Fibroblast of skin of left biceps (primary cell): Measurements from ENCODE around the gene TBX10.
"Not testable (repeated sequence)": the region's sequence is repeated elsewhere in the genome, so short reads cannot be mapped to it uniquely, and the experiment has no call there.

Source experiments
- DNase-seq, 2 experiments: peaks; one replicate each; pipeline ENCODE4 v3.0.0-alpha.2; 2013; ENCODE audit warnings: low read depth in 2 of 2

TBX10 gene

DNA sequence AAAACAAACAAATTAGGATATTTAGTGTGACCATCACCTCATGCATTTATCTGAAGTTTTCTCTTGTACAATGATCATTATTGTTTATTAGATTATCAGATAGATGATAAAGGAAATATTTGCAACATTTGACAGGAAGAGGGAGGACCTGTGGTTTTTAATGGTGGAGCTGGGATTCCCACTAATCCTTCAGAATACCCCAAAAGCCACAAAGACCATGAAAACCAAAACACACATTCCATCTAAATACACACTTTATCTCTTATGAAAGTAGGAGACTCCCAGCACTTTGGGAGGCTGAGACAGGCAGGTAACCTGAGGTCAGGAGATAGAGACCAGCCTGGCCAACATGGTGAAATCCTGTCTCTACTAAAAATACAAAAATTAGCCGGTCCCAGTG is 40.4 kb downstream of the TBX10 start:
- DNase-seq = no peak

DNA sequence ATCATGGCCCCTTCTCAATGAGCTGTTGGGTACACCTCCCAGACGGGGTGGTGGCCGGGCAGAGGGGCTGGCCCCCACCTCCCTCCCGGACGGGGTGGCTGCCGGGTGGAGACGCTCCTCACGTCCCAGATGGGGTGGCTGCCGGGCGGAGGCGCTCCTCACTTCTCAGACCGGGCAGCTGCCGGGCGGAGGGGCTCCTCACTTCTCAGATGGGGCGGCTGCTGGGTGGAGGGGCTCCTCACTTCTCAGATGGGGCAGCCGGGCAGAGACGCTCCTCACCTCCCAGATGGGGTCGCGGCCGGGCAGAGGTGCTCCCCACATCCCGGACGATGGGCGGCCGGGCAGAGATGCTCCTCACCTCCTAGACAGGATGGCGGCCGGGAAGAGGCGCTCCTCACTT is 41.6 kb downstream of the TBX10 start:
- DNase-seq = not testable (repeated sequence)

DNA sequence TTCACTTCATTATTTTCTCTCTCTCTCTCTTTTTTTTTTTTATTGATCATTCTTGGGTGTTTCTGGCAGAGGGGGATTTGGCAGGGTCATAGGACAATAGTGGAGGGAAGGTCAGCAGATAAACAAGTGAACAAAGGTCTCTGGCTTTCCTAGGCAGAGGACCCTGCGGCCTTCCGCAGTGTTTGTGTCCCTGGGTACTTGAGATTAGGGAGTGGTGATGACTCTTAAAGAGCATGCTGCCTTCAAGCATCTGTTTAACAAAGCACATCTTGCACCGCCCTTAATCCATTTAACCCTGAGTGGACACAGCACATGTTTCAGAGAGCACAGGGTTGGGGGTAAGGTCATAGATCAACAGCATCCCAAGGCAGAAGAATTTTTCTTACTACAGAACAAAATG is 42.1 kb downstream of the TBX10 start:
- not testable (repeated sequence) for DNase-seq

DNA sequence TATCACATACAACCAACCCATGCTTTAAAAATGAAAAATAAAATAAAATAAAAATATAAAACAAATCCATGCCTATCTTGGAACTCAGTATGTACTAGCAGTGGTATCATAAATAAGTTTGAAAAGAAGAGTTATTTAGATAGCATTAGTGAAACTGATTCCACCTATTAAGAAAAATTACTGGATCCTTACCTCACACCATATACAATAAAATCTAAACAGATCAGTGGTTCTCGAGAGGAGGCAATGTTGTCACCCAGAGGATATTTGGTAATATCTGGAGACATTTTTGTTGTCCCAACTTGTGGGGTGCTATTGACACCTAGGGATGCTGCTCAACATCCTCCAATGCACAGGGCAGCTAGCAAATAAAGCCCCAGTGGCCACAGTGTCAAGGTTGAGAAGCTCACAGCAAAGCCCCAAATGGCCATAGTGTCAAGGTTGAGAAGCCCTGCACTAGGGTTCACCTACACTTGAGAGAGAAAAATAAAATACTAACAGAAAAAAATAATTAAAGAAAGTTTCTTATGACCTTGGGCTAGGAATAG is 42.7 kb downstream of the TBX10 start:
- DNase-seq = no peak

DNA sequence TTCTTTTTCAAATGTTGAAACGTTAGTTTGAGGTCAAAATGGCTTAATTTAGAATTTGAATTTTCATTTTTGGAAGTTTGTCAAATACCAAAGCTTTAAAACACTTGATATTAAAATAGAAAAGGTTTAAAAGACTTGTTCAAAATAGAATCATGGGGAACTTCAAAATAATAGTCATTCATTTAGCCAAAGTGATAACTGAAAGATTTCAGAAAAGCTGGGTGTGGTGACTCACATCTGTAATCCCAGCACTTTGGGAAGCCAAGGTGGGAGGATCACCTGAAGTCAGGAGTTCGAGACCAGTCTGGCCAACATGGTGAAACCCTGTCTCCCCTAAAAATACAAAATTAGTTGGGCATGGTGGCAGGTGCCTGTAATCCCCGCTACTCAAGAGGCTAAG is 45.1 kb downstream of the TBX10 start:
- DNase-seq = no peak

DNA sequence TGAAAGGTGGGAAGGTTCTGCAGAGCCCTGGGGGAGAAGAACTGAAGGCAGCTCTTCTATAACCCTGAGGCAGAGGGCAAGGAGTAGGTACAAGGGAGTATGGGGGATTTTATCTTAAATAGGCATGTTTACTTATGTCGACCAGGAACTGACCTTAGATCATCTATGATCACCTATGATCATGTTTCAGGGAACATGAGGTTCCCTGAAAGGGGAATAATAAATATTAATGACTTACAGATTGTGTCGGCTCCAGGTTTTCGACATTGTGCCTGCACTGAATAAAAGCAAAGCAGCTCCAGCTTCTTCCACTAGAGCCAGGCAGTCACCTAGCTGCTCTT is 46.0 kb downstream of the TBX10 start:
- no peak for DNase-seq

DNA sequence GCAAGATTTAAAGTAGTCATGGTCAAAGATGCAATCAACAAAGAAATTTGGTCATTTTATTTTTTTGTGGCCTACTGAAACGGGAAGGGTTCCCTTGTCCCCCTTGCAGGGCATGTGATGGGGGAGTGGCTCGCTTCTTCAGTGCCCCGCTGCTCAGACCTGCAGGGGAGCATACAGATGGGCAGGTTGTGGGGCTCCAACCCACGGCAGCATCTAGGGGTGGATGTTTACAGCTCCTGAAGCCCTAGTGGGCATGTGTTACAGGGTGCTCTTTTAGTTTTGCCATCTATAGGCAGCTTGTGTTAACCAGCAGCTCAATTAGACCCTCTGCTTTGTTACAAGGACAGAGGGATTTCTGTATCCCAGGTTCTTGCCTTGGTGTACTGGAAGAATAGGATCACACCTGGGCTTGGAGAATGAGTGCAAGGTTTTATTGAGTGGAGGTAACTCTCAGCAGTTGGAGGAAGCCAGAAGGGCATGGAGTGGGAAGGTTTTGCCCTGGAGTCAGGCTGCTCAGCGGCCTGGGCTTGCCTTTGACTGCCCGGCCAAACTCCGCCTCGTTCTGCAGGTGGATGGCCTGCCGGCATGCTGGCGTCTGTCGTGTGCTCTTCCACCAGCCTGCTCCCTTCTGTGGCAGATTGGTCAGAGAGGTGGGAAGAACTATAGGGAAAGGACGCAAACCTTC is 46.5 kb downstream of the TBX10 start:
- DNase-seq = no peak

DNA sequence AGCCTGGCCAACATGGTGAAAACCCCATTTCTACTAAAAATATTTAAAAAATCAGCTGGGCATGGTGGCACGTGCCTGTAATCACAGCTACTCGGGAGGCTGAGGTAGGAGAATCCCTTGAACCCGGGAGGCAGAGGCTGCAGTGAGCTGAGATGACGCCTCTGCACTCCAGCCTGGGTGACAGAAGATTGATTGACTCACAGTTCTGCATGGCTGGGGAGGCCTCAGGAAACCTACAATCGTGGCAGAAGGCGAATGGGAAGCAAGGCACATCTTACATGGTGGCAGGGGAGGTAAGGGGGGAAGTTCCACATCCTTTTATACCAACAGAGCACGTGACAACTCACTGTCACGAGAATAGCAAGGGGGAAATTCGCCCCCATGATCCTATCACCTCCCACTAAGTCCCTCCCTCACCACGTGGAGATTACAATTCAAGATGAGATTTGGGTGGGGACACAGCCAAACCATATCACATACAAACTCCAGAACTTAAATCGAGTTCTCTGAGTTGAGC is 50.6 kb downstream of the TBX10 start:
- DNase-seq = not testable (repeated sequence)

DNA sequence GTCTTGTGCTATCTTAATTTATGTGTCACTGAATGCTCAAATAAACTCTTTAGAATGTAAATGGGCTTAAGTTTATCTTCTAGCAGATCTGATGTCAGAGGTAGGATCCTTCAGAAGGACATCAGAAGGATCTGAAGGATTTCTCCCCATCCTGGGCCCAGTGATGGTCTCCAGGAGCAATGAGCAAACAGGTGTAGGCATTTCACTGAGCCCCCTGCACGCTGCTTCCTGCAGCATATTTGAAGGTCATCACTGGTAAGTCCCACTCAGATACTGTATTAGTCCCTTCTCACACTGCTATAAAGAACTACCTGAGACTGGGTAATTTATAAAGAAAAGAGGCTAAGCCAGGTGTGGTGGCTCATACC is 51.4 kb downstream of the TBX10 start:
- DNase-seq = no peak

DNA sequence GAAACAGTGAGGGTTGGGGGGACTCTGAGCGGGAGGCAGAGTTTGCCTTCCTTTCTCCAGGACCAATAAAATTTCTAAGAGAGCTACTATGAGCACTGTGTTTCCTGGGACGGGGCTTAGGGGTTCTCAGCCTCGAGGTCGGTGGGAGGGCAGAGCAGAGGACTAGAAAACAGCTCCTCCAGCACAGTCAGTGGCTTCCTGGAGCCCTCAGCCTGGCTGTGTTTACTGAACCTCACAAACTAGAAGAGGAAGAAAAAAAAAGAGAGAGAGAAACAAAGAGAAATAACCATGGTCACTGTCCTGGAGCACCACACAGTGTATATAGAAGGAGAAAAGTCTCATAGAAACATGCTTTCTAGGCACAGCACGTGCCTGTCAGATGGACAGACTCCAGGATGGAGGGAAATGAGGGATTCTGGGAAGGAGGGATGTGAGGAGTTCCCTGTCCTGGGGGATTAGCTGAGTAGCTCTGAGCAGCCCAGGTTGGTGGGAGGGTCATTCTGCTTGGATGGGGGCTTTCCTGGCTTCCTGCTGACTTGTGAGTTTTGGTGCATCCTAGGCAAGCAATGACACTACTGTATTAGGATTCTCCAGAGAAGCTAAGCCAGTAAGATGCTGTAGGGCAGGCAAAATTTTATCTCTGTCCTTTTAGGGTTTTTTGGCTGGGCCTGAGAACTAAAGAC is 52.9 kb downstream of the TBX10 start:
- DNase-seq = no peak

DNA sequence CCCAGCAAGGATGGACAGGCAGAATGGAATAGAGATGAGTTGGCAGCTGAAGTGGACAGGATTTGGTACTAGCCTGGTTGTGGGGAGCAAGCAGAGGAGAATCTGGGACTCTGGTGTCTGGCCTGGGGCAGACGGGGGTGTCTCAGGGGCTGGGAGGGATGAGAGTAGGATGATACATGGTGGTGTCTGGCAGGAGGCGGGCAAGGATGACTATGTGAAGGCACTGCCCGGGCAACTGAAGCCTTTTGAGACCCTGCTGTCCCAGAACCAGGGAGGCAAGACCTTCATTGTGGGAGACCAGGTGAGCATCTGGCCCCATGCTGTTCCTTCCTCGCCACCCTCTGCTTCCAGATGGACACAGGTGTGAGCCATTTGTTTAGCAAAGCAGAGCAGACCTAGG is 53.7 kb downstream of the TBX10 start:
- no peak for DNase-seq

DNA sequence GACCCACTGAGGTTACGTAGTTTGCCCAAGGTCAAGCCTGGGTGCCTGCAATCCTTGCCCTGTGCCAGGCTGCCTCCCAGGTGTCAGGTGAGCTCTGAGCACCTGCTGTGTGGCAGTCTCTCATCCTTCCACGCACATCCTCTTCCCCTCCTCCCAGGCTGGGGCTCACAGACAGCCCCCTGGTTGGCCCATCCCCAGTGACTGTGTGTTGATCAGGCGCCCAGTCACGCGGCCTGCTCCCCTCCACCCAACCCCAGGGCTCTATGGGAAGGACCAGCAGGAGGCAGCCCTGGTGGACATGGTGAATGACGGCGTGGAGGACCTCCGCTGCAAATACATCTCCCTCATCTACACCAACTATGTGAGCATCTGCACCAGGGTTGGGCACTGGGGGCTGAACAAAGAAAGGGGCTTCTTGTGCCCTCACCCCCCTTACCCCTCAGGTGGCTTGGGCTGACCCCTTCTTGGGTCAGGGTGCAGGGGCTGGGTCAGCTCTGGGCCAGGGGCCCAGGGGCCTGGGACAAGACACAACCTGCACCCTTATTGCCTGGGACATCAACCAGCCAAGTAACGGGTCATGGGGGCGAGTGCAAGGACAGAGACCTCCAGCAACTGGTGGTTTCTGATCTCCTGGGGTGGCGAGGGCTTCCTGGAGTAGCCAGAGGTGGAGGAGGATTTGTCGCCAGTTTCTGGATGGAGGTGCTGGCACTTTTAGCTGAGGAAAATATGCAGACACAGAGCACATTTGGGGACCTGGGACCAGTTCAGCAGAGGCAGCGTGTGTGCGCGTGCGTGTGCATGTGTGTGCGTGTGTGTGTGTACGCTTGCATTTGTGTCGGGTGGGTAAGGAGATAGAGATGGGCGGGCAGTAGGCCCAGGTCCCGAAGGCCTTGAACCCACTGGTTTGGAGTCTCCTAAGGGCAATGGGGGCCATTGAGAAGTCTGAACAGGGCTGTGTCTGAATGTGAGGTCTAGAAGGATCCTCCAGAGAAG is 54.4 kb downstream of the TBX10 start:
- DNase-seq = no peak

DNA sequence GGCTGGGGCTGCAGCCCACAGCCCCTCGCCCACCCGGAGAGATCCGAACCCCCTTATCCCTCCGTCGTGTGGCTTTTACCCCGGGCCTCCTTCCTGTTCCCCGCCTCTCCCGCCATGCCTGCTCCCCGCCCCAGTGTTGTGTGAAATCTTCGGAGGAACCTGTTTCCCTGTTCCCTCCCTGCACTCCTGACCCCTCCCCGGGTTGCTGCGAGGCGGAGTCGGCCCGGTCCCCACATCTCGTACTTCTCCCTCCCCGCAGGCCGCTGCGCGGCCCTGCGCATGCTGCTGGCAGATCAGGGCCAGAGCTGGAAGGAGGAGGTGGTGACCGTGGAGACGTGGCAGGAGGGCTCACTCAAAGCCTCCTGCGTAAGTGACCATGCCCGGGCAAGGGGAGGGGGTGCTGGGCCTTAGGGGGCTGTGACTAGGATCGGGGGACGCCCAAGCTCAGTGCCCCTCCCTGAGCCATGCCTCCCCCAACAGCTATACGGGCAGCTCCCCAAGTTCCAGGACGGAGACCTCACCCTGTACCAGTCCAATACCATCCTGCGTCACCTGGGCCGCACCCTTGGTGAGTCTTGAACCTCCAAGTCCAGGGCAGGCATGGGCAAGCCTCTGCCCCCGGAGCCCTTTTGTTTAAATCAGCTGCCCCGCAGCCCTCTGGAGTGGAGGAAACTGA is 55.2 kb downstream of the TBX10 start:
- peak in 1 of 2 experiments; percentile 6 for DNase-seq

DNA sequence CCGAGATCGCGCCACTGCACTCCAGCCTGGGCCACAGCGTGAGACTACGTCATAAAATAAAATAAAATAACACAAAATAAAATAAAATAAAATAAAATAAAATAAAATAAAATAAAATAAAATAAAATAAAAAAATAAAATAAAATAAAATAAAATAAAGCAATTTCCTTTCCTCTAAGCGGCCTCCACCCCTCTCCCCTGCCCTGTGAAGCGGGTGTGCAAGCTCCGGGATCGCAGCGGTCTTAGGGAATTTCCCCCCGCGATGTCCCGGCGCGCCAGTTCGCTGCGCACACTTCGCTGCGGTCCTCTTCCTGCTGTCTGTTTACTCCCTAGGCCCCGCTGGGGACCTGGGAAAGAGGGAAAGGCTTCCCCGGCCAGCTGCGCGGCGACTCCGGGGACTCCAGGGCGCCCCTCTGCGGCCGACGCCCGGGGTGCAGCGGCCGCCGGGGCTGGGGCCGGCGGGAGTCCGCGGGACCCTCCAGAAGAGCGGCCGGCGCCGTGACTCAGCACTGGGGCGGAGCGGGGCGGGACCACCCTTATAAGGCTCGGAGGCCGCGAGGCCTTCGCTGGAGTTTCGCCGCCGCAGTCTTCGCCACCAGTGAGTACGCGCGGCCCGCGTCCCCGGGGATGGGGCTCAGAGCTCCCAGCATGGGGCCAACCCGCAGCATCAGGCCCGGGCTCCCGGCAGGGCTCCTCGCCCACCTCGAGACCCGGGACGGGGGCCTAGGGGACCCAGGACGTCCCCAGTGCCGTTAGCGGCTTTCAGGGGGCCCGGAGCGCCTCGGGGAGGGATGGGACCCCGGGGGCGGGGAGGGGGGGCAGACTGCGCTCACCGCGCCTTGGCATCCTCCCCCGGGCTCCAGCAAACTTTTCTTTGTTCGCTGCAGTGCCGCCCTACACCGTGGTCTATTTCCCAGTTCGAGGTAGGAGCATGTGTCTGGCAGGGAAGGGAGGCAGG is 56.0 kb downstream of the TBX10 start, which contains the start of gene GSTP1:
Gene GSTP1, plus strand, starts transcription at position 566 of the 958 bp plus-strand sequence. Its CDS starts 32 bp downstream, at position 598.
- peak; percentile 74 to 80 for DNase-seq

DNA sequence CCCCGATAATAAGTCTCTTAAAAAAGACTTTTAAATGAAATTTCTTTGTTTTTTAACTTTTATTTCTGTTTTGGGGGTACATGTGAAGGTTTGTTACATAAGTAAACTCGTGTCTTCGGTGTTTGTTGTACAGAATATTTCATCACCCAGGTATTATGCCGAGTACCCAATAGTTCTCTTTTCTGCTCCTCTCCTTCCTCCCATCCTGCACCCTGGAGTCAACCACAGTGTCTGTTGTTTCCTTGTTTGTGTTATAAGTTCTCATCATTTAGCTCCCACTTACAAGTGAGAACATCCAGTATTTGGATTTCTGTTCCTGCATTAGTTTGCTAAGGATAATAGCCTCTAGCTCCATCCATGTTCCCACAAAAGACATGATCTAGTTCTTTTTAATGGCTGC is 57.6 kb downstream of the TBX10 start:
- DNase-seq = no peak

DNA sequence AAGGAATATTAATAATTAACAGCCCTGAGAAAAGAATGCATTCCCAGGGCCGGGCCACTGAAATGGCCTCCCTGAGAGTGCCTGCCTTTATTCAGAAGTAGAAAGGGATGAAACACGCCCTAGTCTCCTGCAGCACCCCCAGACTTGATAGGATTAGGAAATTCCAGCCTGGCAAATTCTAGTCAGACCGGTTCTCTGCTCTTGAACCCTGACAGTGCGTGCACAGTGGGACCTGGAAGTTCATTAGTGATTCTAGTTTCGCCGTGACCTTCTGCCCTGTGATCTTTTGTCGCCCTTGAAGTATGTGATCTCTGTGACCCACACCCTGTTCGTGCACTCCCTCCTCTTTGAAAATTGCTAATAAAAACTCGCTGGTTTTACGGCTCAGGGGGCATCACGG is 58.1 kb downstream of the TBX10 start:
- no peak for DNase-seq
